ENCODE results near the gene ADAMTS2. TPM values are rescaled to one million over a fixed set of nuclear protein-coding genes. Genes with fewer than 3 reads are reported as not detected.

The ADAMTS2 gene
- total RNA-seq, 1 donor from 2014 or later: 1.2 TPM

DNA sequence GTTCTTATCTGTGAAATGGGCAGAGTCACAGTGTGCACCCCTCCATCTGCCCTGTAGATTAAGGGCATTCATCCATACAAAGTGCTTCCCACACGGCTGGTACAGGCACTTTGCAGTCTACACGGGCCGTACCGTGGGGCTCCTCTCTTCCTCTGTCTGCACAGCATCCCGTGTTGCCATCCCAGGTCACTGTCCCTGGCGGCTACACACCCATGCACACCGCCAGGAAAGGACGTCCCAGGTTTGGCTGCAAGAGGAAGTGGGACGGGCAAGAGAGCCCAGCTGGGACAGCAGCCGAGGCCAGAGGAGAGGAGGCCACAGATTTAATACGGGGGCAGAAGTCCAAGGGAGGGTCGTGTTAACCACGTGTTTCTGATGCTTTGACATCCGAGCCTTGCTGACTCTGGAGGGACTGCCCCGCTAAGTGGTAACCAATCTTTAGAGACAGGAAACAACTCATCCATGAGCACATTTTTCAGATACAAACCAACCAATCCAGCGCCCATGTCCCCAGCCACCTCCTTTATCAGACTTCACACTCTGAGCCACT, 165.1 kb downstream of the ADAMTS2 start:
- H3K27ac Mint-ChIP-seq: no peak overlapping the region
- H3K36me3 Mint-ChIP-seq: no peaks in the 10 kb centered on the region
- no peak overlapping the region for H3K4me2 ChIP-seq
- H3K36me3 ChIP-seq: no peaks in the 10 kb centered on the region
- H4K20me1 ChIP-seq (ENCODE audit: low read depth): no peaks in the 10 kb centered on the region
- no peak for TF ChIP-seq EZH2 (IDR thresholded peaks at IDR 0.05)
- no peak overlapping the region for H3K4me3 ChIP-seq
- no peak overlapping the region for H2AFZ ChIP-seq (replicated peaks)
- no peak for DNase-seq (ENCODE audit: low spot score)
- H3K9me3 Mint-ChIP-seq: peaks cover 2% of the 10 kb centered on the region
- no peak overlapping the region for H3K9ac ChIP-seq
- no peak overlapping the region for H3K4me3 Mint-ChIP-seq
- peaks cover 4% of the 10 kb centered on the region for H3K4me1 Mint-ChIP-seq
- peaks cover 9% of the 10 kb centered on the region for H3K27me3 Mint-ChIP-seq (ENCODE audit: insufficient read depth, low read depth)
- H3F3A ChIP-seq (ENCODE audit: low read depth): no peaks in the 10 kb centered on the region
- H3K4me1 ChIP-seq: no peaks in the 10 kb centered on the region
- no peaks in the 10 kb centered on the region for H3K27me3 ChIP-seq
- no peak overlapping the region for H3K27ac ChIP-seq
- no peaks in the 10 kb centered on the region for H3K9me3 ChIP-seq (ENCODE audit: low read depth)
- no peaks in the 10 kb centered on the region for H3K79me2 ChIP-seq (ENCODE audit: low read depth)

DNA sequence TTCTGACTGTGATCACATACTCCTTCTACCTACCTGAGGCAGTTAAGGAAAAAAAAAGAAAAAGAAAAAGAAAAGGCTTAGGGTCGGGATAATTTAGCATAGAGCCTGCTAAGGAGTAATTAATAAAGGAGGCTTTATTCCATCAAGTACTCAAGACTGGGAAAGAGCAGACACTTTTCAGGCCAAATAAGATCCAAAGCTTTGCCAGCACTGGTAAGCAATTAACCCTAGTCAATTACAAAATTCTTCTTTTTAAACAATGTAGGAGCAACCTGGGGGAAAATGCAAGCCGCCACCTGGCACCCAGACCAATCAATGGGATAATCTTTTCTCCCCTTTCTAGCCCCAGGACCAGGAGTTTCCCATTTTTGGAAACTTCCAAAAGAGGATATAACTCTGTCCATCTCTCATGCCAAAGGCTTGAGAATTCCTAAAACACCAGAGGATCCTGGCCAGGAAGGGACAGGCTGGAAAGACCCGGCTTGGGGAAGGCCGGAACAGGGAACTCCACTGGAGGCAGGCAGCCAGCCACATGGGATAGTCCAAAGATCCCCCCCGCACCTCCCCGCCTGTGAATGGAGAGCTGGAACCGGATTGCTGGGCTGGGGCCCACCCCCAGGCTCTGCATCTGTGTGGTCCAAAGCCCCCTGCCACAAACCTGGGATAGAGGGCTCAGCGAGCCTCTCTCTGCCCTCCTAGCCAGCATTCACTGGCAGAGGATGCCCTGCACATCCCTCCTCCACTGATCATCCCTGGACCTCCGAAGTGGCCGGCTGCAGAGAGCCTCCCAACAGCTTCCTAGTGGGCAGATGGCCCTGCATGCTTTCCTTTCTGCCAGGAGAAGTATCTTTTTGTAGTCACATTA, 167.3 kb downstream of the ADAMTS2 start:
- no peaks in the 10 kb centered on the region for H3K4me1 ChIP-seq
- H3K36me3 ChIP-seq: no peaks in the 10 kb centered on the region
- no peak overlapping the region for H3K27ac Mint-ChIP-seq
- H3K9ac ChIP-seq: no peak overlapping the region
- no peak overlapping the region for H3K4me2 ChIP-seq
- no peak overlapping the region for H3K4me3 ChIP-seq
- peaks cover 4% of the 10 kb centered on the region for H3K27me3 Mint-ChIP-seq (ENCODE audit: insufficient read depth, low read depth)
- H3K27me3 ChIP-seq: no peaks in the 10 kb centered on the region
- peaks cover 2% of the 10 kb centered on the region for H3K9me3 Mint-ChIP-seq
- H4K20me1 ChIP-seq (ENCODE audit: low read depth): no peaks in the 10 kb centered on the region
- no peak overlapping the region for H3K4me3 Mint-ChIP-seq
- no peak for TF ChIP-seq EZH2phosphoT487 (IDR thresholded peaks at IDR 0.05)
- no peak for TF ChIP-seq EZH2 (IDR thresholded peaks at IDR 0.05)
- TF ChIP-seq, protein P1, sequence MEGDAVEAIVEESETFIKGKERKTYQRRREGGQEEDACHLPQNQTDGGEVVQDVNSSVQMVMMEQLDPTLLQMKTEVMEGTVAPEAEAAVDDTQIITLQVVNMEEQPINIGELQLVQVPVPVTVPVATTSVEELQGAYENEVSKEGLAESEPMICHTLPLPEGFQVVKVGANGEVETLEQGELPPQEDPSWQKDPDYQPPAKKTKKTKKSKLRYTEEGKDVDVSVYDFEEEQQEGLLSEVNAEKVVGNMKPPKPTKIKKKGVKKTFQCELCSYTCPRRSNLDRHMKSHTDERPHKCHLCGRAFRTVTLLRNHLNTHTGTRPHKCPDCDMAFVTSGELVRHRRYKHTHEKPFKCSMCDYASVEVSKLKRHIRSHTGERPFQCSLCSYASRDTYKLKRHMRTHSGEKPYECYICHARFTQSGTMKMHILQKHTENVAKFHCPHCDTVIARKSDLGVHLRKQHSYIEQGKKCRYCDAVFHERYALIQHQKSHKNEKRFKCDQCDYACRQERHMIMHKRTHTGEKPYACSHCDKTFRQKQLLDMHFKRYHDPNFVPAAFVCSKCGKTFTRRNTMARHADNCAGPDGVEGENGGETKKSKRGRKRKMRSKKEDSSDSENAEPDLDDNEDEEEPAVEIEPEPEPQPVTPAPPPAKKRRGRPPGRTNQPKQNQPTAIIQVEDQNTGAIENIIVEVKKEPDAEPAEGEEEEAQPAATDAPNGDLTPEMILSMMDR (IDR thresholded peaks at IDR 0.05): no peak
- H3K36me3 Mint-ChIP-seq: no peaks in the 10 kb centered on the region
- no peaks in the 10 kb centered on the region for H3K79me2 ChIP-seq (ENCODE audit: low read depth)
- no peak overlapping the region for H2AFZ ChIP-seq (replicated peaks)
- no peaks in the 10 kb centered on the region for H3K9me3 ChIP-seq (ENCODE audit: low read depth)
- no peak overlapping the region for H3K27ac ChIP-seq
- no peaks in the 10 kb centered on the region for H3F3A ChIP-seq (ENCODE audit: low read depth)
- H3K4me1 Mint-ChIP-seq: no peaks in the 10 kb centered on the region
- DNase-seq (ENCODE audit: low spot score): no peak

DNA sequence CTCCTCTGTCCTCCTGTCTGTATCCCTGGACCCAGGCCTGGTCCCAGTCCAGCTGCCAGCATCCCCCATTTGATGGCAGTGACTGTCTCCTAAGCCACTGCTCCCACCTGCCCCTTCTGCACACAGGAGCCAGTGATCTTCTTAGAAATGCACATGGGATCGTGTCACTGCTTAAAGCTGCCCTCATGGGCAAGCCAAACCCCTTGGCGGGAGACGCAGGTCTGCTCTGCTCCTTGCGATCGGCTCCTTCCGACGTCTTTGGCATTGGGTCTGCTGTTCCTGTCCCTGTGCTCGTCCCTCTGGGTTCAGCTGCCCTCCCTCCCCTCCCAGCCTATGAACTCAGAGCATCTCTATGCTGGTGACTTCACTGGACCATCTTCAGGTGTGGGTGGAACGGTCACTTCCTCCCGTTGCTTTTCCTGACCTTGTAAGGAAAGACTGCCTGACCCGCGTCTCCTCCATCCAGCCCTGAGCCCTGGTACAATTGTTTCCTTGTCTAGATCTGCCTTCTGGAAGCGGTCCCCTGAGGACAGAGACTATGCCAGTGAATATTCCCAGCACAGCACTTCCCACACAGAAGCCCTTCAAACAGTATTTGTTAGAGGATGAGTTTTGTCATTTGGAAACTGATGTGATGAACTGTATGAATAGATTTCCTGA, 168.6 kb downstream of the ADAMTS2 start:
- H3K4me1 ChIP-seq: no peaks in the 10 kb centered on the region
- peaks cover 4% of the 10 kb centered on the region for H3K27me3 Mint-ChIP-seq (ENCODE audit: insufficient read depth, low read depth)
- no peak for DNase-seq (ENCODE audit: low spot score)
- H3F3A ChIP-seq (ENCODE audit: low read depth): no peaks in the 10 kb centered on the region
- no peaks in the 10 kb centered on the region for H3K9me3 ChIP-seq (ENCODE audit: low read depth)
- no peaks in the 10 kb centered on the region for H3K27me3 ChIP-seq
- no peak overlapping the region for H3K4me2 ChIP-seq
- no peak overlapping the region for H3K27ac Mint-ChIP-seq
- H3K4me3 Mint-ChIP-seq: no peak overlapping the region
- H3K36me3 ChIP-seq: no peaks in the 10 kb centered on the region
- no peaks in the 10 kb centered on the region for H4K20me1 ChIP-seq (ENCODE audit: low read depth)
- H3K9me3 Mint-ChIP-seq: peaks cover 2% of the 10 kb centered on the region
- H2AFZ ChIP-seq (replicated peaks): no peak overlapping the region
- TF ChIP-seq, protein P1 (IDR thresholded peaks at IDR 0.05): no peak
- TF ChIP-seq EZH2phosphoT487 (IDR thresholded peaks at IDR 0.05) (no peak), EZH2 (IDR thresholded peaks at IDR 0.05) (no peak)
- no peaks in the 10 kb centered on the region for H3K79me2 ChIP-seq (ENCODE audit: low read depth)
- no peak overlapping the region for H3K27ac ChIP-seq
- no peak overlapping the region for H3K4me3 ChIP-seq
- no peaks in the 10 kb centered on the region for H3K36me3 Mint-ChIP-seq
- no peaks in the 10 kb centered on the region for H3K4me1 Mint-ChIP-seq
- H3K9ac ChIP-seq: no peak overlapping the region

All from neural progenitor cell (in vitro differentiated cells).